ENCODE measurements around the gene AIMP2.

AIMP2 gene

DNA sequence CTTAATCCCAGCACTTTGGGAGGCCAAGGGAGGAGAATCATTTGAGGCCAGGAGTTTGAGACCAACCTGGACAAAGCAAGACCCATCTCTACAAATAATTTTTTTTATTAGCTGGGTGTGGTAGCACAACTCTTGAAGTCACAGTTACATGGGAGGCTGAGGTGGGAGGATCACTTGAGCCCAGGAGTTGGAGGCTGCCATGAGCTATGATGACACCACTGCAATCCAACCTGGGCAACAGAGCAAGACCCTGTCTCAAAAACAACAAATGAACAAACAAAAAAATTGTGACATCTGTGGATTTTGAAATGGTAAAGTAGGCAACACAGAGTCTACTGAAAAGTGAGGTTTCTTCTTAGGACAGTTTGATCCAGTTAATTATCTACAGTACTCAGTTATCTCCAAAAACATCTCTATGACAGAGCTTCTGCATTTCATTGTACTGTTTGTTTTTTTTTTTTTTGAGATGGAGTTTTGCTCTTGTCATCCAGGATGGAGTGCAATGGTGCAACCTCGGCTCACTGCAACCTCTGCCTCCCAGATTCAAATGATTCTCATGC is 18.8 kb downstream of the AIMP2 start:
- Histone ChIP-seq H3K9ac (ENCODE audit: low read depth, low read length, poor library complexity, severe bottlenecking) (no peak overlapping the region), H3K4me2 (ENCODE audit: low read depth, low read length, poor library complexity, severe bottlenecking) (no peak overlapping the region), H3K9me2 (replicated peaks; ENCODE audit: low read depth, low read length) (no peaks in the 10 kb centered on the region), H4K20me1 (ENCODE audit: insufficient read depth, low read length, poor library complexity, severe bottlenecking) (peaks cover 6% of the 10 kb centered on the region), H2AFZ (ENCODE audit: low read length) (no peak overlapping the region), H3K9me3 (ENCODE audit: insufficient read depth, low read depth, low read length) (no peaks in the 10 kb centered on the region), H3K79me2 (ENCODE audit: insufficient read depth, low read length) (no peaks in the 10 kb centered on the region), H3F3A (ENCODE audit: low read depth) (no peaks in the 10 kb centered on the region), H3K4me3 (ENCODE audit: low read length, poor library complexity, severe bottlenecking) (no peak overlapping the region), H3K27me3 (ENCODE audit: insufficient read depth, low read length, poor library complexity, severe bottlenecking) (no peaks in the 10 kb centered on the region), H3K4me1 (ENCODE audit: insufficient read depth, low read length, poor library complexity, severe bottlenecking) (peaks cover 14% of the 10 kb centered on the region), H3K36me3 (ENCODE audit: insufficient read depth, low read length) (peaks cover 66% of the 10 kb centered on the region)
- TF ChIP-seq, protein P1, sequence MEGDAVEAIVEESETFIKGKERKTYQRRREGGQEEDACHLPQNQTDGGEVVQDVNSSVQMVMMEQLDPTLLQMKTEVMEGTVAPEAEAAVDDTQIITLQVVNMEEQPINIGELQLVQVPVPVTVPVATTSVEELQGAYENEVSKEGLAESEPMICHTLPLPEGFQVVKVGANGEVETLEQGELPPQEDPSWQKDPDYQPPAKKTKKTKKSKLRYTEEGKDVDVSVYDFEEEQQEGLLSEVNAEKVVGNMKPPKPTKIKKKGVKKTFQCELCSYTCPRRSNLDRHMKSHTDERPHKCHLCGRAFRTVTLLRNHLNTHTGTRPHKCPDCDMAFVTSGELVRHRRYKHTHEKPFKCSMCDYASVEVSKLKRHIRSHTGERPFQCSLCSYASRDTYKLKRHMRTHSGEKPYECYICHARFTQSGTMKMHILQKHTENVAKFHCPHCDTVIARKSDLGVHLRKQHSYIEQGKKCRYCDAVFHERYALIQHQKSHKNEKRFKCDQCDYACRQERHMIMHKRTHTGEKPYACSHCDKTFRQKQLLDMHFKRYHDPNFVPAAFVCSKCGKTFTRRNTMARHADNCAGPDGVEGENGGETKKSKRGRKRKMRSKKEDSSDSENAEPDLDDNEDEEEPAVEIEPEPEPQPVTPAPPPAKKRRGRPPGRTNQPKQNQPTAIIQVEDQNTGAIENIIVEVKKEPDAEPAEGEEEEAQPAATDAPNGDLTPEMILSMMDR (conservative IDR thresholded peaks at IDR 0.05; ENCODE audit: low read length): no peak

DNA sequence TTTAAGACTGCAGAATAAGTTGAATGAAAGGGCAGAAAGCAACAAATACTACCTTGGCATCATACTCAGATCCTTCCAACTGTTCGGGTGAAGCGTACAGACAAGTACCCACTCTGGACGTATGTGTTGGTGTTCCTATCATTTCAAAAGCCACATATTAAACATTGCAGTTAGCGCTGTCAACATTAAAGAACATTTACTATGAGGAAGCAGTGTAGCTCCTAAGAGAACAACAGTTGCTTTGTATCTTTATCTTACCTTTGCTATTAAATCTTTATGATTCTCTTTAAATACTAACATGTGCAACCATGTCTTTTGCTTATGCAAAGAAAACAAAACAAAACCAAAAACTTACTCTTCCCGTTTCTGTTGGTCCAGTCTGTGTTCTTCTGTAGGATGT is 19.5 kb downstream of the AIMP2 start:
- TF ChIP-seq, protein P1 (conservative IDR thresholded peaks at IDR 0.05; ENCODE audit: low read length): no peak
- no peaks in the 10 kb centered on the region for H3K9me3 ChIP-seq (ENCODE audit: insufficient read depth, low read depth, low read length)
- no peaks in the 10 kb centered on the region for H3K79me2 ChIP-seq (ENCODE audit: insufficient read depth, low read length)
- no peak overlapping the region for H3K4me3 ChIP-seq (ENCODE audit: low read length, poor library complexity, severe bottlenecking)
- peaks cover 14% of the 10 kb centered on the region for H3K4me1 ChIP-seq (ENCODE audit: insufficient read depth, low read length, poor library complexity, severe bottlenecking)
- H3K9ac ChIP-seq (ENCODE audit: low read depth, low read length, poor library complexity, severe bottlenecking): no peak overlapping the region
- no peak overlapping the region for H2AFZ ChIP-seq (ENCODE audit: low read length)
- no peaks in the 10 kb centered on the region for H3K9me2 ChIP-seq (replicated peaks; ENCODE audit: low read depth, low read length)
- no peaks in the 10 kb centered on the region for H3K27me3 ChIP-seq (ENCODE audit: insufficient read depth, low read length, poor library complexity, severe bottlenecking)
- H3K36me3 ChIP-seq (ENCODE audit: insufficient read depth, low read length): peaks cover 66% of the 10 kb centered on the region
- no peak overlapping the region for H3K4me2 ChIP-seq (ENCODE audit: low read depth, low read length, poor library complexity, severe bottlenecking)
- no peaks in the 10 kb centered on the region for H3F3A ChIP-seq (ENCODE audit: low read depth)
- H4K20me1 ChIP-seq (ENCODE audit: insufficient read depth, low read length, poor library complexity, severe bottlenecking): peaks cover 6% of the 10 kb centered on the region

DNA sequence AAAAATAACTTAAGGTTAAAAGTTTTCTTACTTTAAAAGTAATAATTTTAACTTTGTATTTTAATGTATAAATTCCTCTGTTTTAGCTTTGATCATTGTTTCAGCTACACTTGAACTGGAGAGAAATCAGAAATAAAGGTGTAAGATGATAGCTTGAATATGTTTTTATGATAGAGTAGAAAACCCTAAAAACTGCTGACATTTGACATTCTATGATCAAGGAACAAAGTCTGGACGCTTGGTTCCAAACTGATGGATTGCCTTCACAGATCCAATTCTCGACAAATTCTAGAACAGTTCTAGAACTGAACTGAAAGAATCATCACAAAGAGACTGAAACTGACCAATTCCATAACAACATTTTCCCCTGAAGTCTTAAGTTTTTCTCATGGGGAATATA is 21.9 kb downstream of the AIMP2 start, which contains the start of gene ANKRD61:
Gene ANKRD61, plus strand, starts transcription at position 389 of the 400 bp plus-strand sequence. Its CDS starts 0 bp downstream, at position 389.
- H3K27me3 ChIP-seq (ENCODE audit: insufficient read depth, low read length, poor library complexity, severe bottlenecking): no peaks in the 10 kb centered on the region
- peaks cover 13% of the 10 kb centered on the region for H3K4me1 ChIP-seq (ENCODE audit: insufficient read depth, low read length, poor library complexity, severe bottlenecking)
- H3K9me2 ChIP-seq (replicated peaks; ENCODE audit: low read depth, low read length): no peaks in the 10 kb centered on the region
- no peaks in the 10 kb centered on the region for H3F3A ChIP-seq (ENCODE audit: low read depth)
- H3K4me2 ChIP-seq (ENCODE audit: low read depth, low read length, poor library complexity, severe bottlenecking): no peak within 1 kb of the TSS
- H3K36me3 ChIP-seq (ENCODE audit: insufficient read depth, low read length): peaks cover 65% of the 10 kb centered on the region; the same call in 1 of the 2 replicates
- H3K9me3 ChIP-seq (ENCODE audit: insufficient read depth, low read depth, low read length): no peaks in the 10 kb centered on the region
- H3K9ac ChIP-seq (ENCODE audit: low read depth, low read length, poor library complexity, severe bottlenecking): no peak within 1 kb of the TSS
- H2AFZ ChIP-seq (ENCODE audit: low read length): no peak within 1 kb of the TSS
- H4K20me1 ChIP-seq (ENCODE audit: insufficient read depth, low read length, poor library complexity, severe bottlenecking): peaks cover 3% of the 10 kb centered on the region
- H3K79me2 ChIP-seq (ENCODE audit: insufficient read depth, low read length): no peaks in the 10 kb centered on the region; the same call in 1 of the 2 replicates
- TF ChIP-seq EZH2phosphoT487 (IDR thresholded peaks at IDR 0.05; ENCODE audit: borderline replicate concordance): no peak
- H3K4me3 ChIP-seq (ENCODE audit: low read length, poor library complexity, severe bottlenecking): no peak within 1 kb of the TSS

DNA sequence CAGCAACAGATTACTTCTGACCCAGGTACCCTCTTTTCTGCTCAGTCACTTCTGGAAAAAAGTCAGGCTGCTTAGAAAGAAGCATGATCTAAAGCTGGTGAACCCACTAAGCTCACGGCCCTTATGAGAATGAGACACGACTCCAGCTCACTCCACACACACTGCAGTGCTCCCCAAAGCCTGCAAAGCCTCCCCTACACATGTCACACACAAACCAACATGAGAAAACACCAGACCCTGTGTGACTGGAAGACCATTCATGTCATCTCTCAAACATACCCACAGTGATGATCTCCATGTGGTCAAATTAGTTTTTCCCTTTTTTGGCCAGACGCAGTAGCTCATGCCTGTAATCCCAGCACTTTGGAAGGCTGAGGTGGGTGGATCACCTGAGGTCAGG is 22.5 kb downstream of the AIMP2 start:
- H3F3A ChIP-seq (ENCODE audit: low read depth): no peaks in the 10 kb centered on the region
- H2AFZ ChIP-seq (ENCODE audit: low read length): no peak overlapping the region
- H3K9me2 ChIP-seq (replicated peaks; ENCODE audit: low read depth, low read length): no peaks in the 10 kb centered on the region
- no peak overlapping the region for H3K4me3 ChIP-seq (ENCODE audit: low read length, poor library complexity, severe bottlenecking)
- H3K4me2 ChIP-seq (ENCODE audit: low read depth, low read length, poor library complexity, severe bottlenecking): no peak overlapping the region
- H3K9ac ChIP-seq (ENCODE audit: low read depth, low read length, poor library complexity, severe bottlenecking): no peak overlapping the region
- no peaks in the 10 kb centered on the region for H4K20me1 ChIP-seq (ENCODE audit: insufficient read depth, low read length, poor library complexity, severe bottlenecking)
- H3K79me2 ChIP-seq (ENCODE audit: insufficient read depth, low read length): no peaks in the 10 kb centered on the region; the same call in 1 of the 2 replicates
- H3K36me3 ChIP-seq (ENCODE audit: insufficient read depth, low read length): peaks cover 66% of the 10 kb centered on the region; the same call in 1 of the 2 replicates
- H3K9me3 ChIP-seq (ENCODE audit: insufficient read depth, low read depth, low read length): no peaks in the 10 kb centered on the region
- no peak for TF ChIP-seq EZH2phosphoT487 (IDR thresholded peaks at IDR 0.05; ENCODE audit: borderline replicate concordance)
- TF ChIP-seq, protein P1 (conservative IDR thresholded peaks at IDR 0.05; ENCODE audit: low read length): no peak
- no peaks in the 10 kb centered on the region for H3K27me3 ChIP-seq (ENCODE audit: insufficient read depth, low read length, poor library complexity, severe bottlenecking)
- H3K4me1 ChIP-seq (ENCODE audit: insufficient read depth, low read length, poor library complexity, severe bottlenecking): peaks cover 8% of the 10 kb centered on the region

Data from Loucy (cell line).